NCI-H1092 (cell line): ENCODE measurements around the gene GPR132.

Experiments
- DNase-seq: peaks from one replicate; lab custom pipeline; 2025; lab: John Stamatoyannopoulos, UW

GPR132 gene

GRCh38 chr14:105020815-105021655 lies 44.2 kb downstream of the GPR132 start, which contains the start of gene CDCA4:
Gene CDCA4, minus strand, starts transcription at chr14:105021083. Its CDS starts 9,154 bp downstream, at chr14:105011929.
- DNase-seq = peak; percentile 96

- no peak for DNase-seq
These were observed 45.1 kb downstream of the GPR132 start for GRCh38 chr14:105019861-105020814.

GRCh38 chr14:105018414-105018813 lies 46.8 kb downstream of the GPR132 start:
- no peak for DNase-seq

- DNase-seq = no peak
These were observed 49.3 kb downstream of the GPR132 start for GRCh38 chr14:105015905-105016304.

GRCh38 chr14:105015242-105015641 lies 50.0 kb downstream of the GPR132 start:
- no peak for DNase-seq

- no peak for DNase-seq
These were observed 50.6 kb downstream of the GPR132 start for GRCh38 chr14:105014631-105015030.

GRCh38 chr14:105014032-105014431 lies 51.2 kb downstream of the GPR132 start:
- no peak for DNase-seq

- DNase-seq = no peak
These were observed 52.0 kb downstream of the GPR132 start for GRCh38 chr14:105013150-105013785.

- DNase-seq = no peak
These were observed 52.9 kb downstream of the GPR132 start for GRCh38 chr14:105012171-105012985.

GRCh38 chr14:105011312-105011990 lies 53.8 kb downstream of the GPR132 start:
- no peak for DNase-seq

GRCh38 chr14:105010891-105011291 lies 54.3 kb downstream of the GPR132 start:
- no peak for DNase-seq

GRCh38 chr14:105010106-105010505 lies 55.1 kb downstream of the GPR132 start:
- DNase-seq = no peak

GRCh38 chr14:105007593-105008264 lies 57.5 kb downstream of the GPR132 start:
- no peak for DNase-seq

- no peak for DNase-seq
These were observed 58.2 kb downstream of the GPR132 start for GRCh38 chr14:105006831-105007592.

GRCh38 chr14:105005929-105006830 lies 59.0 kb downstream of the GPR132 start:
- DNase-seq = no peak

- DNase-seq = no peak
These were observed 59.8 kb downstream of the GPR132 start for GRCh38 chr14:105005329-105005928.
